ENCODE measurements around the gene NUP54. TPM values are rescaled to one million over a fixed set of nuclear protein-coding genes. Genes with fewer than 3 reads are reported as not detected.

NUP54 gene
- total RNA-seq, 1 experiment from 2014 or later: 84.5 TPM

GRCh38 chr4:76160355-76160754, 12.2 kb upstream of the NUP54 start:
- H3K27ac Mint-ChIP-seq: no peak overlapping the region
- POLR2A ChIA-PET: no interaction called here
- no peaks in the 10 kb centered on the region for H3K27me3 Mint-ChIP-seq (ENCODE audit: low read depth)
- ATAC-seq: no peak
- peaks cover 13% of the 10 kb centered on the region for H3K36me3 Mint-ChIP-seq
- DNase-seq (ENCODE audit: low spot score): no peak
- H3K9me3 Mint-ChIP-seq: peaks cover 2% of the 10 kb centered on the region
- no peaks in the 10 kb centered on the region for H3K4me1 Mint-ChIP-seq
- no peak for TF ChIP-seq ZSCAN18 (CRISPR knock-in tag; IDR thresholded peaks at IDR 0.05)
- no peak for TF ChIP-seq ATF3 (CRISPR knock-in tag; conservative IDR thresholded peaks at IDR 0.05)
- TF ChIP-seq ZNF671 (CRISPR knock-in tag; IDR thresholded peaks at IDR 0.05): no peak
- no peak for TF ChIP-seq ZNF263 (CRISPR knock-in tag; IDR thresholded peaks at IDR 0.05; ENCODE audit: low read depth)
- no peak for TF ChIP-seq CTCF (IDR thresholded peaks at IDR 0.05)
- no peak for TF ChIP-seq PRDM15 (CRISPR knock-in tag; IDR thresholded peaks at IDR 0.05)
- no peak for TF ChIP-seq ATF6 (CRISPR knock-in tag; IDR thresholded peaks at IDR 0.05)
- CTCF ChIA-PET: no interaction called here
- H3K4me3 Mint-ChIP-seq: no peak overlapping the region

GRCh38 chr4:76156635-76157034, 8.4 kb upstream of the NUP54 start:
- DNase-seq (ENCODE audit: low spot score): no peak
- Mint-ChIP-seq H3K27ac (no peak overlapping the region), H3K27me3 (ENCODE audit: low read depth) (peaks cover 2% of the 10 kb centered on the region; the same call in 1 of the 2 replicates), H3K36me3 (peaks cover 22% of the 10 kb centered on the region), H3K9me3 (peaks cover 20% of the 10 kb centered on the region), H3K4me3 (no peak overlapping the region), H3K4me1 (no peaks in the 10 kb centered on the region)
- ATAC-seq: no peak
- ChIA-PET CTCF (no interaction called here), POLR2A (no interaction called here)
- TF ChIP-seq ATF6 (CRISPR knock-in tag; IDR thresholded peaks at IDR 0.05) (no peak), ESRRA (CRISPR knock-in tag; IDR thresholded peaks at IDR 0.05; ENCODE audit: borderline replicate concordance) (no peak), AFF4 (CRISPR knock-in tag; IDR thresholded peaks at IDR 0.05; ENCODE audit: borderline replicate concordance) (no peak), SMAD4 (CRISPR knock-in tag; IDR thresholded peaks at IDR 0.05) (no peak), OVOL2 (CRISPR knock-in tag; IDR thresholded peaks at IDR 0.05; ENCODE audit: borderline replicate concordance) (no peak), FOXJ3 (CRISPR knock-in tag; IDR thresholded peaks at IDR 0.05; ENCODE audit: borderline replicate concordance) (no peak), FOXK1 (CRISPR knock-in tag; IDR thresholded peaks at IDR 0.05) (no peak), NR2C2 (CRISPR knock-in tag; IDR thresholded peaks at IDR 0.05) (no peak), ZNF121 (CRISPR knock-in tag; IDR thresholded peaks at IDR 0.05) (no peak), GTF2I (CRISPR knock-in tag; conservative IDR thresholded peaks at IDR 0.05) (no peak), TEAD1 (CRISPR knock-in tag; IDR thresholded peaks at IDR 0.05) (no peak), TEAD4 (CRISPR knock-in tag; IDR thresholded peaks at IDR 0.05) (no peak), TP53 (CRISPR knock-in tag; IDR thresholded peaks at IDR 0.05) (no peak), ZNF396 (CRISPR knock-in tag; IDR thresholded peaks at IDR 0.05; ENCODE audit: borderline replicate concordance) (no peak), ZNF138 (CRISPR knock-in tag; conservative IDR thresholded peaks at IDR 0.05) (no peak), ZNF263 (CRISPR knock-in tag; IDR thresholded peaks at IDR 0.05; ENCODE audit: low read depth) (no peak)

Data from WTC11 (cell line).